HG03342 (cell line): ENCODE results near the gene ISLR.

Experiments
- ATAC-seq: cut with Tn5 transposase; IDR thresholded peaks from one replicate; pipeline ENCODE4 v1.9.1; 2021; ENCODE audit warnings: mild to moderate bottlenecking, moderate library complexity; ENCODE audit not compliant: unreplicated experiment

Gene ISLR

DNA sequence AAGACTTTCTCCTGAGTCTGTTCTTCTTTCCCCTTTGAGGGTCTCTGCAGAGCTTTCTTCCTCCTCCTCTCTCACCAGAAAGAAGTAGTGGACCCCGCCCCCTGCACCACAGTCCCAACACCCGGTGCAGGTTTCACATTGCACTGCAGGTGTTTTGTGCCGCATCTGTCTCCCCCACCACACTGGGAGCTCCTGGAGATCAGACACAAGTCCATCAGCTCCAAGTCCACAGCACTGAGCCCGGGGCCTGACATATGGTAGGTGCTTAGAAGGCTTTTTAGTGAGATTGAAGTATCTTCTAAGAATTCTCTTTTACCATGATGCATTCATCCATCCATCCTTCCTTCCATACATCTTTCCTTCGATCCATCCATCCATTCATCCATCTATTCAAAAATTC lies 19.2 kb downstream of the ISLR start:
- ATAC-seq = no peak

GRCh38 chr15:74193299-74193718 lies 19.8 kb downstream of the ISLR start:
- no peak for ATAC-seq

GRCh38 chr15:74193905-74194304 lies 20.4 kb downstream of the ISLR start:
- no peak for ATAC-seq

GRCh38 chr15:74194572-74195559 lies 21.4 kb downstream of the ISLR start:
- ATAC-seq = no peak

DNA sequence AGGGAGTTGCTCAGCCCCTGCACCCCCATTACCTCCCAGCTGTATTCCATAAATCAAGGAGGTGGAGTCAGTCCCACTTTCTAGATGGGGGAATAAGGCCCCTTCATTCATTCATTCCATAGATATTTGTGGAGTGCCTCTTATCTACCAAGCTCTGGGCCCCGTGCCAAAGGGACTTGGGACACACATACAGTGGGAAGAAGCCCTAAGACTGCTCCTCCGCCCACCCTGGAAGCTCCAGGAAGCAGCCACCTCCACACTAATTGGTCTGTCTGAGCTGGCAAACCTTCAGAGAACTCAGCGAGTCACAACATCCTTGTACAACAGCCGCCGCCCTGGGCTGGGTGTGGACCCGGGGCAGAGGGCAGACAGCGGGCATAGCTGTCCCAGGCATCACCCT lies 22.7 kb downstream of the ISLR start:
- ATAC-seq = no peak

GRCh38 chr15:74197176-74197965 lies 23.9 kb downstream of the ISLR start:
- ATAC-seq = no peak

DNA sequence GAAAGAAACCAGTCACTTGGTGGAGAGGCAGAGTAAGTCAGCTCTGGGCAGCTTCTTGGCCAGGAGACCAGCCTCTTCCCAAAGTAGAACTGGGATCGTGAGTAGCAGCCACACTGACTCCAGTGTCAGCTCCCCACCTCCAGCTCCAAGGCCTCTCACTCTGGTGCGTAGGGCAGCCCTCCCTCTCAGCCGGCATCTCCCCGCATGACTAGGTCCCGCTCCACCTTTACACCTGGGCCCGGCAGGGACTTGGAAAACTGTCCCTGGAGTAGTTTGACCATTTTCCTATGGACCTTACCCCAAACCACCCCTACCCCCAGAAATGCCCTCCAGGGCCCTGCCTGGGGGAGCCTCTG lies 25.8 kb downstream of the ISLR start:
- ATAC-seq = no peak

GRCh38 chr15:74200412-74200815 lies 26.9 kb downstream of the ISLR start:
- no peak for ATAC-seq

DNA sequence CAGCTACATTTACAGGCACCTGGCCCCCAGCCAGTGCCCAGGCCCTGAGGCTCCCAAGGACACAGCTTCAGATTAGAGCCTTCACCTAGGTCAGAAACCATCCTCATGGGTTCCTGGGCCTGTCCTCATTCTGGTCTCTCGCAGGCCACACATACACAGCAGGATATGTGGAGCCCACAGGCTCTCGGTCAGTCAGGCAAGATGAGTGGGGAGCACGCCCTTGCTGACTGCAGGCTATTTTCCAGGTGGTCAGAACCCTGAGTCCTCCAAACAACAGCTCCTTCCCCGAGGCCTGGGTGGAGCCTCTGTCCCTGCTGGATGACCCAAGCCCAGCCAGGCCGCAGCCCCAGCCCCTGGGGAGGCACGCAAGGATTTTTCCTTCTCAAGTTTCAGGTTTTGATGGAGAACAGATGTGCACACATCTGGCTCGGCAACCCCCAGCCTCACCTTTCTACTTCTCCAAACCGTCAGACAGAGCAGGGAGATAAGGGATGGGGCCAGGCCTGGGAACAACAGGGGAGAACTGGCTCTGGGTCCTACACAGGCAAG lies 27.4 kb downstream of the ISLR start:
- ATAC-seq = no peak

DNA sequence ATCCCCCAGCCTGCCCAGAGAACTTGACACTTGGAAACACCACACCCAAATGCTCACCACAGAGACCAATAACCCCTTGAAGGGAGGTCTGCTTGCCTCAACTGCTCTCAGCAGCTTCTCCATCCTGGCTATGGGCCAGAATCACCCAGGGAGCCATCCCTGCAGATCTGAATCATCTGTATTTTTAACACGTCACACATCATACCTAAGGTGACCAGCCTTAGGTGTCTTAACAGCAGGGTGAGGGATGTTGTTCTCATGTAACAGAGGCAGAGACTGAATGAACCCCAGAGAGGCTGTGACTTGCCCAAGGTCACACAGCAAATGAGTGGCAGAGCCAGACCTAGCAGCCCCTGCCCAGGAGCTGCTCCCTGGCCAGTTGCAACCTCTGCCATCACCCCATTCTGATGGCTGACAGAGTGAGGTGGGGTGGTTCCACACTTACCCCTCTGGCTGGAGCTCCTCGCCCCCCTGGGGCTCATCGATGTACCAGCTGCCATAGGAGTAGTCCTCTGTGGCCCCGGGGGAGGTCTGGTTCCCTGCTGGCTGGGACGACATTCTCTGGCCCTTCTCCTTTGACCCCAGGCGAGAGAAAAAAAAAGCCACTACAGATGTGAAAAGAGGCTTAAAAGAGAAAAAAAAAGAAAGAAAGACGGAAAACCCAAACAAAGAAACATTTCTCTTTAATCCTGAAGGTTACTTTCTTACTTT lies 28.4 kb downstream of the ISLR start:
- ATAC-seq = no peak

GRCh38 chr15:74202452-74203401 lies 29.2 kb downstream of the ISLR start, which contains the start of gene STRA6:
Gene STRA6, minus strand, starts transcription at chr15:74202787. Its CDS starts 520 bp downstream, at chr15:74202267.
- no peak for ATAC-seq

- ATAC-seq = no peak
These were observed 30.5 kb downstream of the ISLR start for GRCh38 chr15:74203914-74204431.

GRCh38 chr15:74205582-74205947 lies 32.1 kb downstream of the ISLR start:
- ATAC-seq = no peak

- ATAC-seq = no peak
These were observed 33.3 kb downstream of the ISLR start for GRCh38 chr15:74206801-74207281.

- no peak for ATAC-seq
These were observed 34.3 kb downstream of the ISLR start for GRCh38 chr15:74207652-74208440.

- ATAC-seq = no peak
These were observed 35.0 kb downstream of the ISLR start for GRCh38 chr15:74208496-74208895.

DNA sequence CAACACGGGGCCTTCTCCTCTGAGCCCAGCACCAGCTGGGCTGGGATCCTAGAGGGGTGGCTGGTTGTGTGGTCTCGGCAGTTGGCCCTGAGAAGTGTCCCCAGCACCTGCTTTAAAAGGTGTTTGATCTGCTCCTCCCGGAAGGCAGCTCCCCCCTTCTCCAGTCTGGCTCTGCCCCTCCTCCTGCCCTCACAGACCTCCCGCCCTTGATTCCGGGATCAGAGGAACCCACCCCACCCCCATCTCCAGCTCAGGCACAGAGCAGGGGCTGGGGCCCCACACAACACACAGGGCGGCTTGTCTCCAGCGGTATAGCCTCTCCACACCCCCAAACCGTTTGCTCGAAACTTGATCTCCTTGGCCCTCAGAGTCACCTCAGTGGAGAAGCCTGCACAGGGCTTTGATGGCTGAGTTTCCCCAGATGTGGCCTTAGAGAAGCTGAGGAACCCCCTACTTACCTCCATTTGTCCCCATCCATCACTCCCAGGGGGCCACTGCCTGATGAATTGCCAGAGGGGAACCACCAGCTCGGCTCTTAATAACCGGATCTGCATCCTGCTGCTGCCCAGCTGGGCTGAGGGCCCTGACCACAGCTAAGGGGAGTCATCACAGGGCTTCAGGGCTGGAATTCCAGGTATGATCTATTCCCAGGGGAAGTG lies 35.5 kb downstream of the ISLR start:
- no peak for ATAC-seq

DNA sequence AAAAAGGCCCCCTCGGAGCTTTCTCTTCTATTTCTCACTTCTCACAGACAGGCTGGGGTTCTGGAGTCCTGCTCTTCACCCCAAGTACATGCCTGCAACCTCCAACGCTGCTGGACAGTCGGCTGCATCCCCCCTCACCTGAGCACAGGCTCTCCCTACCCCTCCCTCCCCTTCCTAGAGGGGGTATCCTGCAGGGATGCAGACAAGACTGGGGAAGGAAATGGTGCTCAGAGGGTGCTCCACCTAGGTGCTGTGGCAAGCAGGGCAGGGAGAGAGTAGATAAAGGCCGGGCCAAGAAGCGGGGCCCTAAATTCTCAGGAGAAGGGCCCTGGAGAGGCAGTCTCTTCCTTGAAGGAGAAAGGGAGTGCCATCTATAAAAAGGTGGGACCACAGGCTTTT lies 36.0 kb downstream of the ISLR start:
- ATAC-seq = no peak
